Measurements from ENCODE around the gene USP6NL. TPM values are rescaled to one million over a fixed set of nuclear protein-coding genes. Genes with fewer than 3 reads are reported as not detected.

The USP6NL gene
- total and polyA plus RNA-seq, 5 experiments from 2014 or later: 2.3 to 7.9 (median 5.4) TPM

GRCh38 chr10:11557967-11558366 is 53.5 kb downstream of the USP6NL start:
- H3K27me3 Mint-ChIP-seq: no peaks in the 10 kb centered on the region

DNA sequence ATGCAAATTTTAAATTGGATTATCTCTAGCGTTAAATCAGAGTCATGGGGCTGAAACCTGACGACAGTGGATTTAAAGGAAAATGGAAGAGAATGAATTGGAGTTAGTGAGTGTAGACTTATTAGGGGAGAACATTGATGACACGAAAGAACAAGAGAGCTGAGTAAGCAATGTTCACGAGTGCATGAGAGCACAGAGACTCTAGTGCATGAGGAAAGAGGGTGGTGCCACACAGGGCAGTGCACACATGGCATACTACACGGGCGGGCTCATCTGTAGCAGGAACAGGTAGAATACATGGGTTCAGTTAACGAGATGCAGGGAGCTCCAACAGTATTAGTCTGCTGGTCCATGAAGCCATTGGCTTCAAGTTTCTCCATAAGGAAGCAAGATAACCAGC is 53.9 kb downstream of the USP6NL start:
- peaks cover 19 to 60% (median 24%) of the 10 kb centered on the region in 4 donors for H3K4me1 Mint-ChIP-seq
- POLR2A ChIA-PET: no interaction called here
- H3K27me3 Mint-ChIP-seq: no peaks in the 10 kb centered on the region
- DNase-seq: no peak
- no peak for ATAC-seq
- H3K27ac Mint-ChIP-seq: no peak overlapping the region
- peaks cover 0 to 13% (median 0%) of the 10 kb centered on the region in 9 donors for H3K9me3 Mint-ChIP-seq
- H3K4me3 Mint-ChIP-seq: no peak overlapping the region
- peaks cover 0 to 5% (median 5%) of the 10 kb centered on the region in 3 donors for H3K36me3 Mint-ChIP-seq

More at GRCh38 chr10:11557967-11558366, 53.5 kb downstream of the USP6NL start:
- DNase-seq (no peak), ATAC-seq (no peak)
- H3K36me3 Mint-ChIP-seq: peaks cover 0 to 5% (median 5%) of the 10 kb centered on the region in 3 donors
- POLR2A ChIA-PET: no interaction called here
- no peak overlapping the region for H3K27ac Mint-ChIP-seq
- no peak overlapping the region for H3K4me3 Mint-ChIP-seq
- peaks cover 0 to 13% (median 0%) of the 10 kb centered on the region in 9 donors for H3K9me3 Mint-ChIP-seq
- H3K4me1 Mint-ChIP-seq: peaks cover 18 to 56% (median 24%) of the 10 kb centered on the region in 4 donors

DNA sequence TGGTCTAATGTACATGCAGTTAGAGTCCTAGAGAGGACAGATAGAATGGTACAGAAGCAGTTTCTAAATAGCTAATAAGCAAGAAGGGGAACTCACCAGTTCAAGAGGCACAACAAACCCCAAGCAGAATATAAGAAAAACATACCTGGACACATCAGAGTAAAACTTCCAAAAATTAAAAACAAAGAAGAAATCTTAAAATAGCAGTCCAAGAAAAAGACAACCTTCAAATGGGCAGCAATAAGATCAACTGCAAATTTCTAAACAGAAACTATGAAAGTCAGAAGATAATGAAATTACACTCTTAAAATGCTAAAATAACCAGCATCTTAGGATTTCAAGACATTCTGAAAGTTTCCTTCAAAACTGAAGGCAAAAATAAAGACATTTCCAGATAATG is 55.9 kb downstream of the USP6NL start:
- peaks cover 0 to 5% (median 5%) of the 10 kb centered on the region in 3 donors for H3K36me3 Mint-ChIP-seq
- H3K27me3 Mint-ChIP-seq: no peaks in the 10 kb centered on the region
- ATAC-seq (no peak), DNase-seq (no peak)
- peaks cover 15 to 64% (median 22%) of the 10 kb centered on the region in 4 donors for H3K4me1 Mint-ChIP-seq
- H3K4me3 Mint-ChIP-seq: peak overlapping the region in 1 of 10 donors; percentile 6
- peak overlapping the region in 1 of 10 donors; percentile 6 for H3K27ac Mint-ChIP-seq
- H3K9me3 Mint-ChIP-seq: peaks cover 0 to 13% (median 0%) of the 10 kb centered on the region in 9 donors
- POLR2A ChIA-PET: no interaction called here

DNA sequence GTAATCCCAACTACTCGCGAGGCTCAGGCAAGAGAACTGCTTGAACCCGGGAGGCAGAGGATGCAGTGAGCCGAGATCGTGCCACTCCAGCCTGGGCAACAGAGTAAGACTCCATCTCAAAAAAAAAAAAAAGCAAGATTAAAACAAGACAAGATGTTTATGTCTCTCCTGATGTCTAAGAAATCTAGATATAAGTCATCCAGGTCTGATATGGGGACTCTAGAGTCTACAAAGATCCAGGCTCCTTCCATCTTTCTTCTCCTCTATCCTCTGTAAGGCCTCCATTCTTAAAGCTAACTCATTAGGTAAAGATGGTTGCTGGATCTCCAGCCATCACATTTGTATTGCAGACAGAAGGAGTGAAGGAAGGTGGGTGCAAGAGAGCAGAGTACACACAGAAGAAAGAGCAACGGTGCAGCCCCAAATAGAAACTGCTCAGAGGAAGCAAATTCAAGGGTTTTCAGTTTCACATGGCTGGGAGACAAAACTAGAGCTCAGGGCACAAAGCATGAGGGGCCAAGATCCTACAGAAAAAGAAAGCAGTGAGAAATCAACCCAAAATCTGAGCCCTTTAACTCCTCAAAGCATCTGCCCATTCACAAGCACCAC is 57.6 kb downstream of the USP6NL start:
- DNase-seq (no peak), ATAC-seq (no peak)
- H3K27ac Mint-ChIP-seq: peak overlapping the region in 6 of 10 donors; percentile 13 to 64 (median 54)
- H3K9me3 Mint-ChIP-seq: peaks cover 0 to 13% (median 0%) of the 10 kb centered on the region in 9 donors
- no peaks in the 10 kb centered on the region for H3K27me3 Mint-ChIP-seq
- POLR2A ChIA-PET: no interaction called here
- H3K4me3 Mint-ChIP-seq: peak overlapping the region in 2 of 10 donors; percentile 17 to 19
- H3K4me1 Mint-ChIP-seq: peaks cover 13 to 61% (median 23%) of the 10 kb centered on the region in 4 donors
- H3K36me3 Mint-ChIP-seq: peaks cover 0 to 5% (median 5%) of the 10 kb centered on the region in 3 donors

DNA sequence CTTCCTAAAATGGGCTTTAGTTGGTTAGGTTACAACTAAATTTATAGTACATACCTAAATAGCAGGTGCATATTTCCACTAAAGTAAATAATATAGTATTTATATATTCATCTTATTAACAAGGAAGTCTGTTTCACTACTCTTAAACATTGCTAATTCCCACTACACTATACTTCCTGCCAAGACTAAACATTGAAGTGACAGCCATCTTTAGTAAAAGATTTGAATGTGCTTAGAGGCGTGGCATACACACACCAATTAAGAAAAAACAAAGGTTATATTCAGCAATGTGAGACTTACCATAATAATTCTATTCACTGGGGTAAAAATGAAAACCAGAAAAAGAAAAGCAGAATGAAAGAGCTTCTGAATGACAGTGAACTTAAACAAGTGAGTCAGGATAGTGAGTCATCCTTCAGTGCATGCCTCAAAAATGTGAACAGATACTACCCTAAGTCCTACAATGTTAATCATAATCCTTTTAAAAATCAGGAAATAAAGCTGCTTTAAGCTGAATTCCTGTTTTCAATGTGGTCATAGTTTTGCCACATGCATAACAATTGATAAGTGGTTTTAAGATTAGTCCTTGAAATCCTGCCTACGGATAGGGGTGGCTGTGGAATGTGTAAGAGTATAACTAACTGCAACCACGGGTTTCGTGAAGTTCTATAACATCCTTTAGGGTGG is 59.4 kb downstream of the USP6NL start:
- peak in 1 of 2 donors; percentile 37 for ATAC-seq
- H3K36me3 Mint-ChIP-seq: peaks cover 0 to 5% (median 3%) of the 10 kb centered on the region in 3 donors
- H3K4me1 Mint-ChIP-seq: peaks cover 10 to 61% (median 15%) of the 10 kb centered on the region in 4 donors
- no peak for DNase-seq
- peak overlapping the region in 2 of 10 donors; percentile 23 to 49 for H3K27ac Mint-ChIP-seq
- peak overlapping the region in 1 of 10 donors; percentile 52 for H3K4me3 Mint-ChIP-seq
- no peaks in the 10 kb centered on the region for H3K27me3 Mint-ChIP-seq
- H3K9me3 Mint-ChIP-seq: peaks cover 0 to 13% (median 0%) of the 10 kb centered on the region in 9 donors
- POLR2A ChIA-PET: no interaction called here

DNA sequence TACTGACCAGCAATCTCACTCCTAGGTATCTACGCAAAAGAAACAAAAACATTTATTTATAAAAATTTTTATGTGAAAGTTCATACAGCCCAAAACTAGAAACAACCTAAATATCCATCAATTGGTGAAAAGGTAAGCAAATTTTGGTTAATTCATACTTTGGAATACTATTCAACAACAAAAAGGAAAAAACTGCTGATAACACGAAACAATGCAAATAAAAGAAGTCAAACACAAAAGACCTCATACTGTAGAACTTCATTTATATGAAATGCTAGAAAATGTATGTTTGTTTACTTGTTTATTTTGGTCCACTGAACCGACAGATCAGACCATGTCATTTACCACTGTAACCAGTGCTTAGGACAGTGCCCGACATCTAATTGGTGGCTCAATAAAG is 60.3 kb downstream of the USP6NL start:
- POLR2A ChIA-PET: no interaction called here
- no peak overlapping the region for H3K4me3 Mint-ChIP-seq

GRCh38 chr10:11548768-11549099 is 62.7 kb downstream of the USP6NL start:
- POLR2A ChIA-PET: no interaction called here
- ATAC-seq (no peak), DNase-seq (no peak)
- H3K4me3 Mint-ChIP-seq: no peak overlapping the region
- no peaks in the 10 kb centered on the region for H3K9me3 Mint-ChIP-seq
- no peaks in the 10 kb centered on the region for H3K36me3 Mint-ChIP-seq
- H3K27ac Mint-ChIP-seq: no peak overlapping the region
- no peaks in the 10 kb centered on the region for H3K27me3 Mint-ChIP-seq
- peaks cover 1 to 51% (median 2%) of the 10 kb centered on the region in 4 donors for H3K4me1 Mint-ChIP-seq

More for the DNA sequence above, 60.3 kb downstream of the USP6NL start:
- Mint-ChIP-seq H3K4me1 (peaks cover 10 to 63% (median 12%) of the 10 kb centered on the region in 4 donors), H3K27ac (no peak overlapping the region), H3K9me3 (peaks cover 0 to 9% (median 0%) of the 10 kb centered on the region in 9 donors), H3K27me3 (no peaks in the 10 kb centered on the region), H3K36me3 (peaks cover 0 to 3% (median under 1%) of the 10 kb centered on the region in 3 donors)
- no peak for ATAC-seq
- DNase-seq: no peak

DNA sequence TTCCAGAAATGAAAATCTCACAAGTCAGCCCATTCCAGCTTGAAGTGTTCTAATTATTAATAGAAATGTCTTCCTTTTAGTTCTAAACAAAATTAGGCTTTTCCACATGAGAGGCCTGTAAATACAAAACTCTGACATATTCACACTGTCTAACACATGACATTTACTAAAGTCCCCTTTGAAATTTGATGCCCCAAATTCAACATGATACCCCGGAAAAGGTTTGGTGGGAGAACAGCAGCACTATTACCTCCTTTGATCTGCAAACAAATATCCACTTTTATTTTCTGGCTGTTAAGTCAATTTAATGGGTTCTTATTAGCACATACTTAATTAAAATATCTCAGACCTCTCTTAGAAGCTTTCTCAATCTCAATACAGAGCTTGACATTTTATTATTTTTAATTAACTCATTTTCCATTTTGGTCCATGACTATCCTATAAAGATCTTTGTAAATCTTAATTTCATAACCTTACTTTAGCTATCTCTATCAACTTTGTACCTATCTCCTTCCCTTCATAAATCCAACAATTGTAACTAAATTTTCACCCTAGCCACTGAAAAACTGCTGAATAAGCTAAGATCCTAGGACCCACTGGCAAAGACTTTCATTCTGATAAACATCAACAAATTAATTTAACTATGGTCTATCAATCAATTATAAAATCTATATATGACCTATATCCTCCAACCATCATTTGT is 63.2 kb downstream of the USP6NL start:
- POLR2A ChIA-PET: interaction anchor here (0.6 kb wide), 1 partner anchor 130 kb away, joined by 4 read pairs; no protein-coding TSS in a partner anchor

GRCh38 chr10:11546581-11546980 is 64.9 kb downstream of the USP6NL start:
- Mint-ChIP-seq H3K9me3 (no peaks in the 10 kb centered on the region), H3K27me3 (no peaks in the 10 kb centered on the region), H3K27ac (peak overlapping the region in 1 of 10 donors; percentile 68), H3K4me1 (peaks cover 0 to 33% (median 1%) of the 10 kb centered on the region in 4 donors), H3K36me3 (no peaks in the 10 kb centered on the region), H3K4me3 (no peak overlapping the region)
- ATAC-seq (no peak), DNase-seq (no peak)
- POLR2A ChIA-PET: no interaction called here

More for the DNA sequence above, 63.2 kb downstream of the USP6NL start:
- ATAC-seq (no peak), DNase-seq (no peak)
- Mint-ChIP-seq H3K4me1 (peaks cover 0 to 46% (median 2%) of the 10 kb centered on the region in 4 donors), H3K9me3 (no peaks in the 10 kb centered on the region), H3K36me3 (no peaks in the 10 kb centered on the region), H3K27ac (no peak overlapping the region), H3K27me3 (no peaks in the 10 kb centered on the region), H3K4me3 (no peak overlapping the region)

DNA sequence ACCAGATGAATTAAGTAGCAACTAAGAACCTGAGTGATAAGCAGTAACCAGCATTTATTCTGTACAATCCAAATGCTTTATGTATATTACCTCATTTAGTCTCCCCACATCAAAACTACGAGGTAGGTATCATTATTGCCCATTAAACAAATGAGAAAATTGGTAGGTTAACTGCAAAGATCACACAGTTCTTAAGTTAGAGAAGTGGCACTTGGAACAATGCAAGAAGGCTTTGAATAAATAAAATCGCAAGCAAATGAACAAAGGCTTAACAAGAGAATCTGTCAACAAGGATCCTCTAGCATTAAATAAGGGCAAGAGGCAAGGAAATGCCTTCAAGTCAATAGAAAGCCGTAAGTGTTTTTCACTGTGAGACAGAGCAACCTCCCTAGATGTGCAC is 70.2 kb downstream of the USP6NL start:
- no peaks in the 10 kb centered on the region for H3K9me3 Mint-ChIP-seq
- no peaks in the 10 kb centered on the region for H3K27me3 Mint-ChIP-seq
- POLR2A ChIA-PET: no interaction called here
- no peak for ATAC-seq
- no peak for DNase-seq
- H3K4me1 Mint-ChIP-seq: peaks cover 0 to 22% (median 7%) of the 10 kb centered on the region in 4 donors
- no peak overlapping the region for H3K27ac Mint-ChIP-seq
- no peak overlapping the region for H3K4me3 Mint-ChIP-seq
- H3K36me3 Mint-ChIP-seq: peaks cover 0 to 3% (median 3%) of the 10 kb centered on the region in 3 donors

DNA sequence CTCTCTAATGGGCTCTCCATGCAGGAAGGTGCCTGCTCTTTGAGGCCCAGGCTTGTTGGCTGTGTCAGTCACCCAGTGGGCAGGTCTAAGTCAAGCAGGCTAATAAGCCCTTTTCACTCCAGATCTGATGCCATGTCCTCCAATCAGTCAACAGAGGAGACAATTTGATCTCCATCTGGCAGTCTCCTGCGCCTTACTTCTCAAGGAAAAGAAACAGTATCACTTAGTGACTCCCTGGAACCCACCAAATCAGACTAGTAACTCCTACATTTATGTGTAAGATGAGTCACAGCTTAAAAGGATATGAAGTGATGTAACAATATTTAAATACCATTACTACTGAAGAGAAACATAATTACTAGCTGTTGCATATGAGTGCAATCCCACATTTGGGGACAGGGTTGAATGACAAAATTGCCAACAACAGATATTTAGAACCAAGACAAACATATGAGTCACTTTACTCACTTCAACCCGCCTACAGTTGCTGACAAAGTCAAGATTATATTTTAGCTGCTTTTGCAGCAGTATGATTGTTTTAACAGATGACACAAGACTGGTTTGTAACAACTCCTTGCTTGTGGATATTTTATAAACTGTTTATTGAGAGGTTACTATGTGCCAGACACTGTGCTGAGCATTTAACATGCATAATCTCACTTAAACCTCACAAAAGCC is 72.1 kb downstream of the USP6NL start:
- Mint-ChIP-seq H3K4me1 (peaks cover 5 to 35% (median 8%) of the 10 kb centered on the region in 4 donors), H3K9me3 (no peaks in the 10 kb centered on the region), H3K36me3 (peaks cover 0 to 3% (median 3%) of the 10 kb centered on the region in 3 donors), H3K27ac (peak overlapping the region in 1 of 10 donors; percentile 35), H3K27me3 (no peaks in the 10 kb centered on the region), H3K4me3 (no peak overlapping the region)
- POLR2A ChIA-PET: no interaction called here
- DNase-seq (no peak), ATAC-seq (no peak)

DNA sequence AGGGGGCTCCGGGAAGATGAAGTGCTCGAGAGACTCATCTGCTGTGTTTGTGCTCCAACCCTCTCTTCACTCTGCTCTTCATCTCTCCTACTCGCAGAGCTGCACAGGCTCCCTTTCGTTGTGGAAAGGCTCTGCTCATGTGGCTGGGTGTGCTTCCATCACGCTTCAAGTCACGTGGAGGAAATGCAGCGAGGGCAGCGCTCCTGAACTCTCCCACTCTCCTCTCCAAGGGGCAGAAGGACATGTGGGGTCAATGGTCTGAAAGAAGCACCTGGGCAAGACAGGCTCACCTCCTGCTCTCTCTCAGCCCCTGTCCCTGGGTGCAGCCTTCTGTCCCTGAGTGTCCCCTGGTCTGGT is 72.6 kb downstream of the USP6NL start:
- peaks cover 0 to 3% (median 3%) of the 10 kb centered on the region in 3 donors for H3K36me3 Mint-ChIP-seq
- ATAC-seq (no peak), DNase-seq (no peak)
- H3K27me3 Mint-ChIP-seq: no peaks in the 10 kb centered on the region
- no peaks in the 10 kb centered on the region for H3K9me3 Mint-ChIP-seq
- H3K4me1 Mint-ChIP-seq: peaks cover 8 to 41% (median 13%) of the 10 kb centered on the region in 4 donors
- POLR2A ChIA-PET: no interaction called here
- H3K4me3 Mint-ChIP-seq: no peak overlapping the region
- peak overlapping the region in 1 of 10 donors; percentile 35 for H3K27ac Mint-ChIP-seq
